HG03460 (cell line): ENCODE results near the gene CERS4.

Experiments used
- ATAC-seq: cut with Tn5 transposase; IDR thresholded peaks from one replicate; pipeline ENCODE4 v1.9.1; 2021; ENCODE audit not compliant: unreplicated experiment

CERS4 gene

GRCh38 chr19:8311461-8312260 lies 102.5 kb downstream of the CERS4 start:
- no peak for ATAC-seq
